ENCODE measurements around the gene ZFPM1. TPM values are rescaled to one million over a fixed set of nuclear protein-coding genes. Genes with fewer than 3 reads are reported as not detected.
"Not testable (repeated sequence)": the region's sequence is repeated elsewhere in the genome, so short reads cannot be mapped to it uniquely, and the experiment has no call there.

The ZFPM1 gene
- total RNA-seq, 3 donors from 2014 or later, result 14.2 to 17.3 (median 15.9) TPM

- H3K4me3 Mint-ChIP-seq, result no peak overlapping the region
- H3K27me3 Mint-ChIP-seq (ENCODE audit: low read depth), result no peaks in the 10 kb centered on the region
- no peak for DNase-seq
- H3K4me1 Mint-ChIP-seq (ENCODE audit: low read depth), result no peaks in the 10 kb centered on the region
- peaks cover 2% of the 10 kb centered on the region for H3K36me3 Mint-ChIP-seq (ENCODE audit: insufficient read depth)
- no peak for ATAC-seq
- no peaks in the 10 kb centered on the region for H3K9me3 Mint-ChIP-seq
Measured at GRCh38 chr16:88514526-88515232, 61.6 kb downstream of the ZFPM1 start.

DNA sequence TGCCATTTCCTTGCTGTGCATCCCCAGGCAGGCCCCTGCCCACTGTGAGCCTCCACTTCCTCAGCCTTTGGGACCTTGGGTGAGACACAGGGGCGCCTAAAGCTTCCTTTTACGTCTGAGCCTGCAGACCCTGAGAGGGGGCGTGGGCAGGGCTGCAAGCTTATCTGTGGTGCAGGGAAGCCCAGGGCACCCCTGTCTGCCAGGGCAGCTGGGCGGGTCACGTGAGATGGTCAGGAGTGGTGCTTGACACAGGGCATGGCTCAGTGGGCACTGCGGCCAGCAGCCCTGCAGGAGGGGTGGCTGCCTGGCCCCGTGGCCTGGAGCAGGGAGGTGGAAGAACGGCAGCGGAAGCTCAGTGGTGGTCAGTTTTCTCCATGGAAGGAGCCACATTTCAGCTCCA lies 62.3 kb downstream of the ZFPM1 start:
- Mint-ChIP-seq H3K4me1 (ENCODE audit: low read depth) (no peaks in the 10 kb centered on the region), H3K9me3 (no peaks in the 10 kb centered on the region), H3K36me3 (ENCODE audit: insufficient read depth) (peaks cover 2% of the 10 kb centered on the region), H3K27me3 (ENCODE audit: low read depth) (no peaks in the 10 kb centered on the region), H3K4me3 (no peak overlapping the region)
- ATAC-seq, result no peak
- no peak for DNase-seq

GRCh38 chr16:88515925-88516594 lies 63.0 kb downstream of the ZFPM1 start:
- H3K27me3 Mint-ChIP-seq (ENCODE audit: low read depth), result no peaks in the 10 kb centered on the region
- no peaks in the 10 kb centered on the region for H3K9me3 Mint-ChIP-seq
- H3K4me3 Mint-ChIP-seq, result no peak overlapping the region
- H3K36me3 Mint-ChIP-seq (ENCODE audit: insufficient read depth), result peaks cover 2% of the 10 kb centered on the region
- no peaks in the 10 kb centered on the region for H3K4me1 Mint-ChIP-seq (ENCODE audit: low read depth)
- ATAC-seq, result no peak
- no peak for DNase-seq

DNA sequence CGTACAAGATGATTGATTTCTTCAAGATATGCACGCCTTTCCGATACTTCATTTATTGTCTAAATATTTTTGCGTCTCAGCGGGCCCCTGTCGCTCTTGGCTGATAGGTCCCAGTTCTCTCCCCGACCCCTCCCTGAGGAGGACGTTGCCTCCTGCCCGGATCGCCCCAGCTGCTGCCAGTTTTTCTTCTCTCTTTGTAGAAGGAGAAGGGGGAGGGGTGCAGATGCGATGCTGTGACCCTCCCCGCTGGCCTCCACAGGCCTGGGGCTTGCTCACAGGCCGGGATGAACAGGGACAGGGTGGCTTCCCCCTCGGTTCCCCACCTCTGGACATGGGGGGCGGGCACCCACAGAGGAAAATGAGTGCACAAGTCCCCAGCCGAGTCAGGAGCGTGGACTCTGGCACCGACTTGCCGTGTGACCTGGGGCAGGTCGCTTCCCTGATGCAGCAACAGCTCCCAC lies 63.6 kb downstream of the ZFPM1 start:
- H3K4me3 Mint-ChIP-seq, result no peak overlapping the region
- no peaks in the 10 kb centered on the region for H3K4me1 Mint-ChIP-seq (ENCODE audit: low read depth)
- H3K27me3 Mint-ChIP-seq (ENCODE audit: low read depth), result no peaks in the 10 kb centered on the region
- DNase-seq, result no peak
- H3K9me3 Mint-ChIP-seq, result no peaks in the 10 kb centered on the region
- ATAC-seq, result no peak
- H3K36me3 Mint-ChIP-seq (ENCODE audit: insufficient read depth), result peaks cover 2% of the 10 kb centered on the region

GRCh38 chr16:88517208-88517774 lies 64.2 kb downstream of the ZFPM1 start:
- not testable (repeated sequence) for H3K36me3 Mint-ChIP-seq (ENCODE audit: insufficient read depth); H3K9me3 Mint-ChIP-seq; DNase-seq; H3K27me3 Mint-ChIP-seq (ENCODE audit: low read depth); ATAC-seq; H3K4me1 Mint-ChIP-seq (ENCODE audit: low read depth); H3K4me3 Mint-ChIP-seq

DNA sequence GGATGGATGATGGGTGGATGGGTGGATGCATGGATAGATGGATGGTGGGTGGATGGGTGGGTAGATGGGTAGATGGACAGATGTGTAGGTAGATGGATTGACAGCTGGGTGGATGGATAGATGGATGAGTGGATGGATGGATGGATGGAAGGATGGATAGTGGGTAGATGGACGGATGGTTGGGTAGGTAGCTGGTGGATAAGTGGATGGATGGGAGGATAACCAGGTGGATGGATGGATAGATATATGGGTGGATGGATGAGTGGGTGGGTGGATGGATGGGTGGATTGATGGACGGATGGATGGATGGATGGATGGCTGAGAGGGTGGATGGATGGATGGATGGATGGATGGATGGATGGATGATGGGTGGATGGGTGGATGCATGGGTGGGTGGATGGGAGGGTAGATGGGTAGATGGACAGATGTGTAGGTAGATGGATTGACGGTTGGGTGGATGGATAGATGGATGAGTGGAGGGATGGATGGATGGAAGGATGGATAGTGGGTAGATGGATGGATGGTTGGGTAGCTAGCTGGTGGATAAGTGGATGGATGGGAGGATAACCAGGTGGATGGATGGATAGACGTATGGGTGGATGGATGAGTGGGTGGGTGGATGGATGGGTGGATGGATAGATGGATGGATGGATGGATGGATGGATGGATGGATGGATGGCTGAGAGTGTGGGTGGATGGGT lies 65.5 kb downstream of the ZFPM1 start:
- not testable (repeated sequence) for H3K27me3 Mint-ChIP-seq (ENCODE audit: low read depth); H3K36me3 Mint-ChIP-seq (ENCODE audit: insufficient read depth); H3K9me3 Mint-ChIP-seq; H3K4me3 Mint-ChIP-seq; ATAC-seq; H3K4me1 Mint-ChIP-seq (ENCODE audit: low read depth); DNase-seq

GRCh38 chr16:88519240-88519639 lies 66.2 kb downstream of the ZFPM1 start:
- Mint-ChIP-seq H3K4me1 (ENCODE audit: low read depth) (no peaks in the 10 kb centered on the region), H3K27me3 (ENCODE audit: low read depth) (no peaks in the 10 kb centered on the region), H3K9me3 (no peaks in the 10 kb centered on the region), H3K4me3 (no peak overlapping the region), H3K36me3 (ENCODE audit: insufficient read depth) (no peaks in the 10 kb centered on the region)
- ATAC-seq (no peak), DNase-seq (no peak)

DNA sequence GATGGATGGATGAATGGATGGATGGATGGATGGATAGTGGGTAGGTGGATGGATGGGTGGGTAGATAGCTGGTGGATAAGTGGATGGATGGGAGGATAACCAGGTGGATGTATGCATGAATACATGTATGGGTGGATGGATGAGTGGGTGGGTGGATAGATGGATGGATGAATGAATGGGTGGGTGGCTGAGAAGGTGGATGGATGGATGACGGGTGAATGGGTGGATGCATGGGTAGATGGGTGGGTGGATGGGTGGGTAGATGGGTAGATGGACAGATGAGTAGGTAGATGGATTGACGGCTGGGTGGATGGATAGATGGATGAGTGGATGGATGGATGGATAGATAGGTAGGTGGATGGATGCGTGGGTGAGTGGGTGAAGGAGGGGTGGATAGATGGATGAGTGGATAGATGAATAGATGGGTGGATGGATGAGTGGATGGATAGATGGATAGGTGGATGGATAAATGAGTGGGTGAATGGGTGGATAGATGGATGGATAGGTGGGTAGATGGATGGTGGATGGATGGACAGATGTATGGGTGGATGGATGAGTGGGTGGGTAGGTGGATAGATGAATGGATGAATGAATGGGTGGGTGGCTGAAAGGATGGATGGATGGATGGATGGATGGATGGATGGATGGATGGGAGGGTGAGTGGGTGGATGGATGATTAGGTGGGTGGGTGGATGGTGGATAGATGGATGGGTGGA lies 67.0 kb downstream of the ZFPM1 start:
- ATAC-seq, result no peak
- no peak overlapping the region for H3K4me3 Mint-ChIP-seq

GRCh38 chr16:88521674-88522073 lies 68.6 kb downstream of the ZFPM1 start:
- ATAC-seq (no peak), DNase-seq (no peak)
- Mint-ChIP-seq H3K36me3 (ENCODE audit: insufficient read depth) (no peaks in the 10 kb centered on the region), H3K4me1 (ENCODE audit: low read depth) (no peaks in the 10 kb centered on the region), H3K27me3 (ENCODE audit: low read depth) (no peaks in the 10 kb centered on the region), H3K4me3 (no peak overlapping the region), H3K9me3 (no peaks in the 10 kb centered on the region)

More for the DNA sequence above, 67.0 kb downstream of the ZFPM1 start:
- Mint-ChIP-seq H3K36me3 (ENCODE audit: insufficient read depth) (no peaks in the 10 kb centered on the region), H3K27me3 (ENCODE audit: low read depth) (no peaks in the 10 kb centered on the region), H3K4me1 (ENCODE audit: low read depth) (no peaks in the 10 kb centered on the region), H3K9me3 (no peaks in the 10 kb centered on the region)
- no peak for DNase-seq

- ATAC-seq (no peak), DNase-seq (no peak)
- Mint-ChIP-seq H3K9me3 (no peaks in the 10 kb centered on the region), H3K4me1 (ENCODE audit: low read depth) (no peaks in the 10 kb centered on the region), H3K36me3 (ENCODE audit: insufficient read depth) (no peaks in the 10 kb centered on the region), H3K27me3 (ENCODE audit: low read depth) (no peaks in the 10 kb centered on the region), H3K4me3 (no peak overlapping the region)
Measured at GRCh38 chr16:88522276-88522949, 69.3 kb downstream of the ZFPM1 start.

DNA sequence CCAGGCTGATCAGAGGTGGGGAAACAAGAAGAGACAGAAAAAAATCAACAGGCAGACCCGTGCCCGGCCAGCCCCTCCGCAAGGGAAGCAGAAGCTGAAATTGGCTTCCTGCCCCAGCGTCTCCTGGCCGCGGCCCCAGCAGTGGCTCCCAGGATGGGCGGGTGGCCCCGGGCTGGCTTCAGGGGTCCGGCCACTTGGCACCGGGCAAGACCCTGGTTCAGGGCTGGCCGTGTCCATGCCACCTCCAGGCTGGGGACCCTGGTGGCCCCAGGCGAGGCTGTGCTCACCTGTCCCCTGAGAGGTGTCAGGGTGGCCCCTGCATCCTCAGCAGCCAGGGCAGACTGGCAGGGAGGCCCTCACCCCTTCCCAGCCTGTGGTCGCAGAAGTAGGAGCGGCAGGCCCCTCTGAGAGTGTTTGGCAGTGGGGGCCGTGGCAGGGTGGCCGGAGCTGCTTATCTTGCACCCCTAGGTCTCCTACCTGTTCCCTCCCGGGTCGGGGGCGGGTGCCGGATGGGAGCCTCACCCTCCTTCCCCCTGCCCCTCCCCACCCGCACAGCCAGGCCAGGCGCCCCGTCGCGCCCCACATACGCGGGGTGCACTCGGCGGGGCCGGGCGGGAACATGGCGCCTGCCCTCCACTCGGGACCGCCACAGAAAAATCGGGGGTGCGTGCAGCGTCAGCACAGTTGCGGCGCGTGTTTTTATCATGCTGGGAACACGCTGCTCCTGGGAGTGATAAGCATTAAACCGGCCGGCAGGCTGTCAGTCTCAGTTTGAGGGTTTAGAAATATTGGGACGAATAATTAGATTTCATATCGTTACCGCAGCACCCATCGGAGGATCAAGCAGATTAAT lies 70.5 kb downstream of the ZFPM1 start:
- H3K9me3 Mint-ChIP-seq, result no peaks in the 10 kb centered on the region
- H3K4me3 Mint-ChIP-seq, result no peak overlapping the region
- ATAC-seq (no peak), DNase-seq (no peak)
- no peaks in the 10 kb centered on the region for H3K27me3 Mint-ChIP-seq (ENCODE audit: low read depth)
- H3K36me3 Mint-ChIP-seq (ENCODE audit: insufficient read depth), result no peaks in the 10 kb centered on the region
- H3K4me1 Mint-ChIP-seq (ENCODE audit: low read depth), result no peaks in the 10 kb centered on the region

DNA sequence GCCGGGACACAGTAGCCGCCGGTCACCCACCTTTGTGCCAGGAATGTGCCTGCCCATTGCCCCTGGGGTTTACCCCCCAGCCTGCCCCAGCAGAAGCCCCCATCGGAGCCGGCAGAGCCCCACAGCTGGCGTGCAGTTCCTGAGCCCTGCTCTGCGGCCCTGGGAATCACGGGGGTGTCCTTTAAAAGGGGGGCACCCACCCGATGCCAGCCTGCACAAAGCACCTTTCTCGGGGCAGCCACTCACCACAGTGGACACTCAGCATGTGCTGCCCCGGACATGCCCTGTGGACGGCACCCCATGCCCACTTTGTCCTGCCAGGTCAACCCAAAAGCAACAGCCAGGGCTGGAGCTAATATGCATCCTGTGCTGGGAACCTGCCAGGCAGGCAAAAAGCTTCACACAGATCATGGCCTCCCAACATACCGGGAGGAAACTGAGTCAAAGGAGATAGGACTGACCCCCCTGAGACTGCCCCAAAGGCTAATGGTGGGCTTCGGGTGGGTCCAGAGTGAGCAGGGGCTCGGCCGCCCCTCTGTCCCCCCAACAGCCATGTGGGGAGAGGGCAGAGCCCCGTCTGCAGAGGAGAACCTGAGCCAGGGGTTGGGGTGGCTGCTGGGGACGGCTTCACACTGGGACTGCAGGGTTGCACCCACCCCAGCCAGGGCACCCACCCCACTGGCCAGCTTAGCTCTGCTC lies 71.3 kb downstream of the ZFPM1 start:
- H3K27me3 Mint-ChIP-seq (ENCODE audit: low read depth), result no peaks in the 10 kb centered on the region
- DNase-seq (no peak), ATAC-seq (no peak)
- no peaks in the 10 kb centered on the region for H3K9me3 Mint-ChIP-seq
- no peaks in the 10 kb centered on the region for H3K4me1 Mint-ChIP-seq (ENCODE audit: low read depth)
- no peaks in the 10 kb centered on the region for H3K36me3 Mint-ChIP-seq (ENCODE audit: insufficient read depth)
- no peak overlapping the region for H3K4me3 Mint-ChIP-seq

All from activated T-cell treated with anti-CD3 and anti-CD28 coated beads, Interleukin-2, amount 50 U/mL, for 4 hours (primary cell).